Keratinocyte (primary cell): ENCODE results near the gene LCN10.
"Not testable (repeated sequence)": the region's sequence is repeated elsewhere in the genome, so short reads cannot be mapped to it uniquely, and the experiment has no call there.

Source experiments
- EZH2 ChIP-seq: IDR thresholded peaks from one replicate; pipeline ENCODE4 v1.6.1; 2012; ENCODE audit warnings: inconsistent platforms, mild to moderate bottlenecking, low read length, moderate library complexity
- TF ChIP-seq, protein P1 (sequence below), 3 experiments: IDR thresholded peaks in 1 of 3; conservative IDR thresholded peaks in 1 of 3; optimal IDR thresholded peaks in 1 of 3; 2 replicates in 2 of 3; 3 replicates in 1 of 3; pipeline versions ENCODE3 to v1.5.1; 2011; ENCODE audit warnings: low read length in 3 of 3, mild to moderate bottlenecking in 3 of 3, moderate library complexity in 2 of 3, control low read depth in 1 of 3, inconsistent platforms in 1 of 3; ENCODE audit not compliant: insufficient read depth in 2 of 3; ENCODE audit errors: extremely low read depth in 1 of 3

DNA sequence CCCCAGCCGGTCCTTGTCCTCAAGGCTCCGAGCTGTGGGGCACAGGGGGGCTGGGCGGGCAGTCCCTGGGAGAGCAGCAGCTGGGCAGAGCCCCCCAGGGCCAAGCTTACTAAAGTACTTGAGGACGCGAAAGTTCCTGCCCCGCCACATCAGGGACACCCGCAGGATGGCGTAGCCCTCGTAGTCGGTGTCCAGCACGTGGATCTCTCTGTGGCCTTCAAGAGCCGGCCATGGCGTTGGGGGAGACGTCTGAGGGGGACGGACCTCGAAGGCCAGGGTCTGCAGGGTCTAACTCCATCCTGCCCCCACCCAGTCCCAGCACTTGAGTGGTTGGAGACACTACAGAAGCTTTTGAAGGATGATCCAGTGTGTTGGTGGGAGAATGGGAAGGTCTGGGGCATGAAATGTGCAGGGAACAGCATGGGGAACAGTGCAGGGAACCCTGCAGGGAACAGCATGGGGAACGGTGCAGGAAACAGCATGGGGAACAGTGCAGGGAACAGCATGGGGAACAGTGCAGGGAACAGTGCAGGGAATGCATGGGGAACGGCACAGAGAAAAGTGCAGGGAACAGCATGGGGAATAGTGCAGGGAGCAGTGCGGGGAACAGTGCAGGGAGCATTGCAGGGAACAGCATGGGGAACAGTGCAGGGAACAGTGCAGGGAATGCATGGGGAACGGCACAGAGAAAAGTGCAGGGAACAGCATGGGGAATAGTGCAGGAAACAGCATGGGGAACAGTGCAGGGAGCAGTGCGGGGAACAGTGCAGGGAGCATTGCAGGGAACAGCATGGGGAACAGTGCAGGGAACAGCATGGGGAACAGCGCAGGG, 12.8 kb upstream of the LCN10 start:
- TF ChIP-seq, protein P1, sequence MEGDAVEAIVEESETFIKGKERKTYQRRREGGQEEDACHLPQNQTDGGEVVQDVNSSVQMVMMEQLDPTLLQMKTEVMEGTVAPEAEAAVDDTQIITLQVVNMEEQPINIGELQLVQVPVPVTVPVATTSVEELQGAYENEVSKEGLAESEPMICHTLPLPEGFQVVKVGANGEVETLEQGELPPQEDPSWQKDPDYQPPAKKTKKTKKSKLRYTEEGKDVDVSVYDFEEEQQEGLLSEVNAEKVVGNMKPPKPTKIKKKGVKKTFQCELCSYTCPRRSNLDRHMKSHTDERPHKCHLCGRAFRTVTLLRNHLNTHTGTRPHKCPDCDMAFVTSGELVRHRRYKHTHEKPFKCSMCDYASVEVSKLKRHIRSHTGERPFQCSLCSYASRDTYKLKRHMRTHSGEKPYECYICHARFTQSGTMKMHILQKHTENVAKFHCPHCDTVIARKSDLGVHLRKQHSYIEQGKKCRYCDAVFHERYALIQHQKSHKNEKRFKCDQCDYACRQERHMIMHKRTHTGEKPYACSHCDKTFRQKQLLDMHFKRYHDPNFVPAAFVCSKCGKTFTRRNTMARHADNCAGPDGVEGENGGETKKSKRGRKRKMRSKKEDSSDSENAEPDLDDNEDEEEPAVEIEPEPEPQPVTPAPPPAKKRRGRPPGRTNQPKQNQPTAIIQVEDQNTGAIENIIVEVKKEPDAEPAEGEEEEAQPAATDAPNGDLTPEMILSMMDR (optimal IDR thresholded peaks at IDR 0.05 in 1 of 3, IDR thresholded peaks at IDR 0.05 in 1 of 3, conservative IDR thresholded peaks at IDR 0.05 in 1 of 3; ENCODE audit: extremely low read depth in 1 of 3, insufficient read depth in 2 of 3, low read length in 3 of 3): not testable (repeated sequence)
- TF ChIP-seq EZH2: not testable (repeated sequence)
